ENCODE measurements around the gene BET1.

DNA sequence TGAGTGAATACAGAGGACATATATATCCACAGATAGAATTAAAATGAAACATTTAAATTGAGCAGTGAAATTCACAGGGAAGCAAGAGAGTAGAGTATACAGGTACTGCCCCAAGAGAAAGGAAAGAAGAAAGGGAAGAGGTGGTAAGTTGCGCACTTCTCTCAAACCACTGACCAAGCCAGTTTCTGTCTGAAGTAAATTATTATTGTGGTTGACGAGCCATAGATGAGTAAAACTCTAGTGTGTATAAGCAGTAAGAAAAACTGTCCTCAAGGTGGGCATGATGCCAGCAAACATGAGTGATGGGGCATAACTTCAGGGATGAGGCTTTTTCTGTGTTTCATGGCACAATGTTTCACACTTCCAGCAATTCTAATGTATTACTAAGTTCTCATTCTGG is 4.4 kb upstream of the BET1 start:
- TF ChIP-seq SUZ12 (IDR thresholded peaks at IDR 0.05; ENCODE audit: extremely low read depth, insufficient read depth, insufficient read length) = no peak
- no peak for TF ChIP-seq YY1 (IDR thresholded peaks at IDR 0.05; ENCODE audit: insufficient read depth, insufficient read length)

Measured in NT2/D1 (cell line).